HG03565 (cell line): ENCODE results near the gene CDC20.
"Not testable (repeated sequence)": the region's sequence is repeated elsewhere in the genome, so short reads cannot be mapped to it uniquely, and the experiment has no call there.

Source experiments
- ATAC-seq: cut with Tn5 transposase; IDR thresholded peaks from one replicate; pipeline ENCODE4 v1.9.1; 2021; ENCODE audit warnings: mild to moderate bottlenecking, moderate library complexity; ENCODE audit not compliant: unreplicated experiment

CDC20 gene

DNA sequence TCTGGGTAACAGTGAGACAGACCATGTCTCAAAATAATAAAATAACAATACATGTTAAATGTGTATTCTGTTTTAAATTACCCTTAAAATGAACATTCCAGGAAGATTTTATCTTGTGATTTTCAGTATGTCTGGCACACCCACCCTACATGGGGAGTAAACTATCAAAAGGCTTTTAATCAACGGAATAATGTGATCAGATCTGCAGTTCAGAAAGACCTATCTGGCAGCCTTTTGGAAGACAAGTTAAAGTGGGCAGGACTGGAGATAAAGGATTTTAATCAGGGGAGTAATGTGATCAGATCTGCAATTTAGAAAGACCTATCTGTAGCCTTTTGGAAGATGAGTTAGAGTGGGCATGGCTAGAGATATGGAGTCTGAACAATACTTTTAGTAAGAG is 20.7 kb downstream of the CDC20 start:
- ATAC-seq: no peak

DNA sequence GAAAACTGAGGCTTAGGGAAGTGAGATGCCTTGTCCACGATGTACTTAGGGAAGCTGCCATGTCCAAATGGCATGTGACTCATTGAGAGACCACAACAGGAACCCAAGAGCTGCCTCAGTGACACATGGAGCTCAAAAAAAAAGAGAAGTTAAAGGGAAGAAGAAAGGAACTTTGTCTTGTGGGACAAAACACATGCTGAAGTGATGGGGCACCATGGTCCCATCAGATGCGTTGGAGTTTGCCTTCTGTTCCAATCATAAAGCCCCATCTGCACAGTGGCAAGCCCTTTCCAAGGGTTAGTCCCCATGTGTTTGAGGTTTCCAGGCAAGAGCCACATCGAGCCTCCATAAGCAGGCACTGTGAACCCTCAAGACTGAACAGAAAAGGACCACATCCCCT is 22.8 kb downstream of the CDC20 start:
- no peak for ATAC-seq

DNA sequence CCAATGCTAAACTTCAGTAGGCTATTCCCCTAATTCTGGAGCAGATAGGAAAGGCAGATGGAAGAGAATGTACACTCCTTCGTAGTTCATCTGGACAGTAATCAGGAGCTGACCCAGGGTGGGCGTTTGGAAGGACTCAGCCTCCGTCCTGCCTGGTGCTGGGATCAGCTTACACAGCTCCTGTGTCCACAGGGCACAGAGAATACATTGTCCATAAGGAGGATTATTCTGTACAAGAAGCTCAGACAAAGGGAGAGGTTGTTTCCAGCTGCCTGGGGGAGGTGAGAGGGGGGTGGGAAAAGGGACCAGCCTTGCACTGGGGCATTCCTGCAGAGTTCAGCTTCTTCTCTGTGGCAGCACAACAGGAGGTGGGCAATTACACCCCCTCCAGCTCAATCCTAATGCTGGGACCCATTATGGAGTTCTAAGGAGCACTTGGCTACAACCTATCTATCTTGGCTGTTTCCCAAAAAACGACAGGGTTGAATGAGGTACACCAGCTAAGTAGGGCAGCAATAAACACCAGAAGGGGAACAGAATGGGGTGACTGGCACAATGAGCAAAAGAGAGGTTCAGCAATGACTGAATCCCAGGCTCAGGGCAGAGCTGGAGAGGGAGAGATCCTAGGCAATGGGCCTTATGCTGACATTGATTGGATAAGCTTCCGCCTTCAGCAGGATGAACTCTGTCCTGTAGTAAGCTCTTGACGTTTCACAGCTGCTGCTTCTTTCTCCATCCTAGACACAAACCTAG is 23.4 kb downstream of the CDC20 start:
- ATAC-seq: no peak

DNA sequence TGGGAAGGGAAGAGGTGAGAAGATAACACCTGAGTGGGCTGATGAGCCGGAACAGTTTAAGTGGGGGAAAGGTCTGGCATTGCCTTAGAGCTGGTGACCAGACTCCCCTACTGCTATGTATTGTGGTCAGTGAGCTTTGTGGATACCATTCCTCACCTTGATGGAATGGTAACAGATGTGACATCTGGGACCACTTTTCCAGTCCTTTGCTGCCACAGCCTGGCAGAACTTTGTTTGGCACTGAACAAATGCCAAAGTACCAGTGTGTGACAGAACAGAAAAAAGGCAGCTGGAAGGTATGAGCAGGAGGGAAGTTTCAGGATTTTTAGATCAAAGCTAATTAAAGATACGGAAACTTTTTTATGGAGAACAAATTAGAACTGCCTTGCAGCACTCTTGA is 24.7 kb downstream of the CDC20 start:
- no peak for ATAC-seq

DNA sequence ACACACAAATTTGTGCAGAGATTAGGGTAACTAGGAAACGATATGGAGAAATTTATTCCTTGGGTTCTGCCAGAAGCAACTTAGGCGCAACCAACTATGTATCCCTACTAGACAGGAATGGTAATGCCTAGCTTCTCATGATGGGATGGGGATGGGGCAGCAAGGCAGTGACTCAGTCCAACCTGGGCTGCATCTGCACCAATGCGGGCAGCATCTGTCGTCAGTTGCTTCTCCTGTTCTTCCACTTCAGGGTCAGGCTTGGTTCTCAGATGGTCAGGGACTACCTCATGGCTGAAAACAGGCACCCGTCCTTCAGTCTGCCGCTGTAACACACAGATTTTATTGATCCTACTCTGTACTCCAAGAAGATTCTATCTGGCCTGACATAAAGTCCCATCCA is 27.9 kb downstream of the CDC20 start:
- ATAC-seq: no peak

DNA sequence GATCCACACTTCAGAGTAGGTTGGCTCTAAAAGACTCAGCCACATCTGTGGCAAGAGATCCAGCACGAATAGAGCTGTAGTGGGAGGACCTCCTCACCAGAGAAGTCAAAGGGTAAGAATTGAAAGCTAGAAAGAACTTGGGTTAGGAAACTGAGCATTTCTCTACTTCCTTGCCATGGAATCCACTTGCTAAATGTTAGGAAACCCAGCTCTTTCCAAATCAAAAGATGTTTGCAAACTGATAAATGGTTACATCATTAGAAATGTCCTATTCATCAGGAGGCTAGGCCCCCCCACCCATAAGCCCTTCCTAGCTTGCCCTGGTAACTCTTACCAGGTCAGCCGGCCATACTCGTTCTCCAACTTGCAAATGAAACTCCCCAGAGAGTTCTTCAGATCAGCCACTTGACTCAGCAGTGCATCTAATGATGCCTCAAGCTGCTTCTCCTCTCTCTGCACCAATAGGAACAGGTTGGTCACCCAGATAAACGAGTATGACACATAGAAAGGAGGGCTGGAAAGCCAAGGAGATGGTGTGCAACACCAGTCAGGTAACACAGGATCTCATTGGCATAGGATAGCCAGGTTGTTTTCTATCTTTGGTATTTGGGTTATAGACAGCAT is 29.3 kb downstream of the CDC20 start:
- no peak for ATAC-seq

DNA sequence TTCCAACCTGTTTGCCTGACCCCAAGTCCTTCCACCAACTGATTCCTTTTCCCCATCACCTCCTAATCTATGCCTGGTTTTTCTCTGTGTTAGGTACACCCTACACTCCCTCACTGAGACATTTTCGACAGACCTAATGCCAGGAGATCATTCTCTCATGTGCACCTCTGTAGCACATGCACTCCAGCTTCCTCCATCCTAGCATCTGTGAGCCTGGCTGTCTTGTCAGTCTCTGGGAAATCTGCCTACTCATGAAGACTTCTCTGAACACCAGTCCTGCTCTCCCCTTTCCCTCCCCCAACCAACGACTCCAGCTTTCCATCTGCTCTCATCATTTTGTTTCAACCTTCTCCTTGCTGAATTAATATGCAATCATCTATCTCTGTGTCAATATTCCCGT is 29.8 kb downstream of the CDC20 start:
- ATAC-seq: no peak

DNA sequence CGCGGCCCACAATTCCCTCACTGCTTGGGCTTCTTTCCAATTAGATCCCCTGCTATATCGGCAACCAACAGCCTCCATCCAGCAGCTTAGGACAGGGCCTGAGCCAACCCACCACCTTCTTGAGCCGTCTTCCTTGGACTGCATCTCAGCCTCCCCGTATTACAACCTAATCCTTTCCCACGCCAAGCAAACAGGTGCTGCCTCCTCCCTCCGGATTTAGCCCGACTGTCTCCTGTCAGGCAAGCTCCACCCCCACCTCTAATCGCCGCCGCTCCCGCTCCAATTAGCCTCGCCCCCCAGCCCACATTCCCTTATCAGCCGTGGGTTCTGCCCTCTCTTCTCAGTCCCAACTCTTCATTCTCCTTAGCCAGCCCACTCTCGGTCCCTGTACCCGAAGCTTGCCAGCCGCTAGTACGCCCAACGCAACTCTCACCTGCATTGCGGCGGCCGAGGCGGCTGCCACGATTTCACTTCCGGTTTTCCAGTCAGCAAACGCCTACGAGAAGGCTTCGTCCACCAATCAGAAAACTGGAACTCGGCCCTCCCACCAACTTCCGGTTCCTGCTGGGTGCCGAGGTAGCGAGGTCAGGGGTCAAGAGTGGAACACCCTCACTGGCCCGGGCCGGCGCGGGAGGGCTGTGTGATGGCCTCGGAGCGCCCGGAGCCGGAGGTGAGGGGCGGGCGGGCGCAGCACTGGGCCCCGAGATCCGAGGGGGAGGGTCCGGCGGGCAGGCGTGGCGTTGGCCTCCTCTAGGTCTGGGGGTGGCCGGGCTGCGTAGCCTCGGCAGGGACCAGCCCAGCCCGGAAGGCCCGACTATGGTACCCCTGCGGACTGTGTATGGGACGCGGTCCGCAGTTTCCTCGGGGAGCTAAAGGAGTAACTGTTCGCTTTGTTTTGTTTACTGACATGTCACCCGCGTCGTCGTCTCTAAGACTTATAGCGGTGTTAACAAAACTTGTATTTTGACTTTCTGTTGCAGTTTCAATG is 30.8 kb downstream of the CDC20 start, which contains the start of the genes MED8 and SZT2:
TSS of gene MED8 (minus strand) at position 475 of the 988 bp plus-strand sequence. CDS start at position 439, 36 bp downstream.
TSS of gene SZT2 (plus strand) at position 574 of the 988 bp plus-strand sequence. CDS start at position 644, 70 bp downstream.
- peak; percentile 86 for ATAC-seq

DNA sequence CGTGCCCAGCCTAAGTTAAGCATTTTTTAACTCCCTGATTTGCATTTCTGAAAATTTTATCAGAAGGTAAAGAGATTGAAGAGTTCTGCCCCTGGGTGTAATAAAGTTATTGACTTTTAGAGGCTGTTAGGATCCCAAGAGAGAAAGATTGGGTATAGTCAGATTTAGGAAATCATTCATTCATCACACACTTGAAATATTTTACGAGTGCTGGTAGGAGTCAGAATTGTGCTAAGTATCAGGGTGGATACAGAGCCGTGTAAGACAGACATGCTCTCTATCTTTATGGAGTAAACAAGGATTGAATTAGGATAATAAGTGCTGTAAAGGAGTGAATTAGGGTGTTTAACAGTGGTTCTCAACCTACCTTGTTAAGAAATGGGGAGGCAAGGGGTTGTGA is 33.9 kb downstream of the CDC20 start:
- ATAC-seq: no peak

DNA sequence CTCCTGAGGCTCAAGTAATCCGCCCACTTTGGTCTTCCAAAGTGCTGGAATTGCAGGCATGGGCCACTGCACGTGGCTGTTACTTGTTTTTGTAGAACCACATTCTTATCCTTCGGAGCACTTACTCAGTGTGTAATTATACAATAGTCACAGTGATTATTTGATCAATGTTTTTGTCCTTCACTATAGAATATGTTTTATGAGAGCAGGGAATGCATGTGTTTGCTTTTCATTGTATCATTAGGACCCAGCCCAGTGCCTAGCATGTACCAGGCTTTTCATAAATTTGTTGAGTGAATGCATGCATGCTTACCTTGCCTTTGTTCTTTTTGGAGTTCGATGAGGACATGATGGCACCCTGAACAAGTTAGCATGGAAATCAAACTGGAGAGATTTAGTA is 36.7 kb downstream of the CDC20 start:
- ATAC-seq: no peak

DNA sequence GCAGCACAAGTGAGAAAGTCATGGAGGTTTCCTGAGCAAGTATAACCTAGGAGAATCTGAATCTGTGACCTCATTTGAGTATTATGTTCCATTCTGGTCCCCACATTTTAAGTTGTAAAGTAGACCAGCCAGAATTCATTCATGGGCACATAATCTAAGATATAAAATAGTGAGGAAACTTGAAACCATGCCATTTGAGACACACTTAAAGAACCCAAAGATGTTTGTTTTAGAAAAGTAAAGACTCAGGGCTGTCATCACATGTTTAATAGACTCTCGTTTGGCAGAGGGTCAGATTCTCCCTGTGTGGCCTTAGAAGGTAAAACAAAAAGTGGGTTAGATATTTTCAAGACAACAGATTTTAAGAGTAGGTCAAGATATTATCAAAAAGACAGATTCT is 37.3 kb downstream of the CDC20 start:
- ATAC-seq: no peak

DNA sequence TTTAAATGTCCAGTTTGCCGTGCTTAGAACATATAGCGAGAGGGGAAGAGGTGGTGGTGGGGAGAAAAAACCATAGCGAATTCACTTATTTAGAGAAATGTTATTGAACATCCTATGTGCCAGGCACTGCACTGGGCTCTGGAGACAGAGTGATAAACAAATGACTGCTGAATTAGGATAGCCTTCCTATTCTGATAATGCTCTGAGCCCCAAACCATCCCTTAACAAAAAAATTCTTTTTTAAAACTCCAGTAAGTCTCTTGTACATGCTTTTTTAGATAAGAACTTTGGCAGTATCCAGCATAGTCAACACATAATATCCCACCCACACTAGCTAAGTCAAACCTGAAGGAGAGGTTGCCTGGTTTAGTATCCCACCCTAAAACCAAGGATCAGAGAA is 39.4 kb downstream of the CDC20 start:
- ATAC-seq: no peak

DNA sequence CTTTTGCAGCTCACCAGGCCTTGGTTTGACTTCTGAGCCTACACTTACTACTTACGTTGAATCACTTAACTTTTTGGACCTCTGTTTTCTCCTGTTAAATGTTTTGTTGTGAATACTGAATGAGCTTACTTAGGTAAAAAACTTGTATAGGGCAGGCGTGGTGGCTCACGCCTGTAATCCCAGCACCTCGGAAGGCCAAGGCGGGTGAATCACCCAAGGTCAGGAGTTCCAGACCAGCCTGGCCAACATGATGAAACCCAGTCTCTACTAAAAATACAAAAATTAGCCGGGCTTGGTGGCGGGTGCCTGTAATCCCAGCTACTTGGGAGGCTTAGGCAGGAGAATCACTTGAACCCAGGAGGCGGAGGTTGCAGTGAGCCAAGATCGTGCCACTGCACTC is 41.7 kb downstream of the CDC20 start:
- ATAC-seq: not testable (repeated sequence)

DNA sequence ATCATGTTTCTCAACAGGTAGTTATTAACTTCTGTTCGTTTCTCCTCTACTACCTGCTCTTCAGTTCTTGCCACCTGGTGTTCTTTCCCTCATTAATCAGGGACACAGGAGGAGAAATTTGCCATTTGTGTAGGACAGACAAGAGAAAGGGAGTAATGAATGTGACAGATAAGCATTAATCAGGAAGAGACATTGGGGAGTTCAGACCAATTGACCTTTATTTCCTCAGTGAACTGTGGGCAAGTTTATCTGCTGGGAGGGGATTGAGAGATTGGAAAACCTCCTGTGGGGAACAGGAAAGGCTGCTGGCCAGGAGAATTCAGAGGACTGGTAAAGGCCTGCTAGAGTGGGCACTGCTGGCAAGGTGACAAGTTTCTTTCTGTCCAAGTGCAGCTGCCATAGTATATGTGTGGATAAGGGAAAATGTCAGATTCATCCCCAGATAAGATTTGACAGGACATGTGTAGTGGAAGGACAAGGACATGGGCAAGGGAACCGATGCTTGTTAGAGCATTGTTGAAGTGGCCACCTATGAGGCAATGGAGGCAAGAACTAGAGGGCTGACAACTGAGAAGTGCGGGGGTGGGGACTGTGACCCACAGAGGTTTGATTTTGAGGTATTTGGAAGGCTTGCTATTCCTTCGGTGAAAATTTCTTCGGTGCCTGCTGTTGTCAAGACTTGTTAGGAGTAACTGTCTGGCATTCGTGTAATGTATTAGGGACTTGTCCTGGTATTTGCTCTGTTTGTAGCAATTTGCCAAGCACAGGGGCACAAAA is 43.5 kb downstream of the CDC20 start:
- ATAC-seq: no peak

DNA sequence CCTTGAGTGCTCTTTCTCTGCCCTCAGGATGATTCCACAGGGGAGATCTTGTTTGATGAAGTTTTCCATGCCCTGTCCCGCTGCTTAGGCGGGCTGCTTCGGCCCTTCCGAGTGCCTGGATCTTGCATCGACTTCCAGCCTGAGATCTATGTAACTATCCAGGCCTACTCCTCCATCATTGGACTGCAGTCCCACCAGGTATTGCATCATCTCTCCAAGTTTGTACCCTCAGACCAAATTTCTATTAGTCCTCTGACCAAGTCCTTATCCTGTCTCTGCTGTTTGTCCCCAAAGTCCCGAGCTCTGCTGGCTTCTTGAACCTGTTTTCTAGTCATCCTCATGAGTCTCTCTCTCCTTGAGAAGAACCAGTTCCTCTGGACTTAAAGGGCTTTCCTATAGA is 45.6 kb downstream of the CDC20 start:
- ATAC-seq: no peak

DNA sequence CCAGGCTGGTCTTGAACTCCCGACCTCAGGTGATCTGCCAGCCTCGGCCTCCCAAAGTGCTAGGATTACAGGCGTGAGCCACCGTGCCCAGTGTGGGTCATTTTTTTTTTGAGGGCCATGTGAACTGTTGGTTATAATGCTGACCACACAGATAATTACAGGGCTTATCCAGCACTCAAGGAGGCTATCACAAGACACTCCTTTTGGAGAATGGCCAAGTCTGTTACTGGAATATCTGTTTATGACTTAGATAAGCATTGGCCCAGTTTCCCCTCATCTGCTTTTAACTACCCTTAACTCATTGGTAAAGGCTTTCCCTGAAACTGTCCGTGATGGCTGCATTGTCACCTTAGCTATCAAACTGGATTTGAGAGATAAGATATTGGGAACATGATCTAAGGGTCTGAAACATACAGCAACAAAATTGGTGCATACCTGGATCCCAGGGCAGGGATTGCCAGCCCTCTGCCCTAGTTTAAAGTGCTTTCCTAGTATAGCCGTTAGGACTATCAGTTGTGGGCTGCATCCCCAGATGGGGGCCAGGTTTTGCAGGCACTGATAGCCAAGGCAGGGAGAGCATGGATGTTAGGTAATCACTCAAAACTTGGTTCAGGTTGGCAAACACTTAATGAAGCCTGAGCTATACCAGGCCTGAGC is 46.6 kb downstream of the CDC20 start:
- ATAC-seq: no peak

DNA sequence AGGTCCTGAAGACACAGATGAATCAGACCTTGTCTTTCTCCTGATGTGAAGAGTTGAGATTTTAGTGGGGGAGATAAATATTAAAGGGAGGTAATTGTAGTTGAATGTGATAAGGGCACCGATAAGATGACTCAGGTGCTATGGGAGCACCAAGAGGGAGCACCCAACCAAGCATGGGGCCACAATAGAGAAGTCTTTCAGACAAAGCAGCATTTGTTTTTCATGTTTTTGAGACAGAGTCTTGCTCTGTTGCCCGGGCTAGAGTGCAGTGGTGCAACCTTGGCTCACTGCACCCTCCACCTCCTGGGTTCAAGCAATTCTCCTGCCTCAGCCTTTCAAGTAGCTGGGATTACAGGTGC is 47.1 kb downstream of the CDC20 start:
- ATAC-seq: no peak

DNA sequence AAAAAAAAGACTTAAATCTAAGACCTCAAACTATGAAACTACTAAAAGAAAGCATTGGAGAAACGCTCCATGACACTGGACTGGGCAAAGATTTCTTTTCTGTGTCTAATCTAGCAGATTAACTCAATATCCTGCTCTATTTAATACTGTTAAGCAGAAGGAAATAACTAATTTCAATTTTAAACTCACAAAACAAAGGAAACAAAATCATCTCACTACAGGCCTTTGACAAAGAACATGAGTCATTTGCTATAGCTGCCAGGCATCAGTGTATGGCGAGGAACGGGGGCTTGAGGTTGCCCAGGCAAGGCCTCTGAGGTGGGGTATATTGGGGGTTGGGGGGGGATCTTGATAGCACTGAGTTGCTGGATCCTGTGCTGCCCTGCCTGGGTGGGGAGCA is 51.8 kb downstream of the CDC20 start:
- no peak for ATAC-seq
